H1 (cell line): Measurements from ENCODE around the gene ANGEL2. TPM values are rescaled to one million over a fixed set of nuclear protein-coding genes. Genes with fewer than 3 reads are reported as not detected.

ENCODE experiments used
- SP2 ChIP-seq: IDR thresholded peaks from 2 replicates; pipeline ENCODE4 v1.6.1; 2012; ENCODE audit warnings: mild to moderate bottlenecking, low read length, inconsistent platforms
- TAF7 ChIP-seq: optimal IDR thresholded peaks from 2 replicates; pipeline ENCODE3; 2011; ENCODE audit warnings: low read depth, mild to moderate bottlenecking, inconsistent platforms, low read length, moderate library complexity, borderline replicate concordance
- YY1 ChIP-seq: IDR thresholded peaks from 2 replicates; pipeline ENCODE4 v1.6.1; 2011; ENCODE audit warnings: low read depth, mild to moderate bottlenecking, low read length
- polyA plus RNA-seq, 7 experiments: library from polyadenylated mRNA; depleted of rRNA in 3 of 7; stranded (reverse) in 5 of 7; unstranded in 2 of 7; fragments of >200 nt in 5 of 7; fragments of 200-250 nt in 2 of 7; gene quantifications; 1 replicate in 5 of 7; 2 replicates in 1 of 7; 4 replicates in 1 of 7; pipeline versions ENCODE4 v1.2.1 to v1.2.3, GENCODE V29; 2011 to 2013; ENCODE audit warnings: missing spikeins in 2 of 7, mixed read lengths in 2 of 7
- total RNA-seq: library from RNA; stranded (reverse); fragmentation: NEBNext Ultra II Directional; extraction: Animal tissue kit (Norgen Biotek cat#: 25700); gene quantifications from 2 replicates; pipeline ENCODE4 v1.2.1, GENCODE V29; 2021
- TF ChIP-seq, protein P1 (sequence below), 3 experiments: IDR thresholded peaks; 1 replicate in 2 of 3; 2 replicates in 1 of 3; pipeline versions ENCODE4 v1.5.1 to v1.6.1; 2011; ENCODE audit warnings: low read length in 3 of 3, mild to moderate bottlenecking in 3 of 3, inconsistent platforms in 2 of 3, low read depth in 1 of 3, moderate library complexity in 1 of 3; ENCODE audit not compliant: insufficient read depth in 1 of 3; ENCODE audit errors: control extremely low read depth in 1 of 3
- TF ChIP-seq, protein P2 (sequence below): IDR thresholded peaks from 2 replicates; pipeline ENCODE4 v1.6.1; 2011; ENCODE audit warnings: low read length, improper control_type of control experiment

Gene ANGEL2
- total and polyA plus RNA-seq, 2 of the 8 experiments (the other 6 are each of a cell fraction or from before 2014, with no cell fraction given) = 18.1 to 39.9 TPM

DNA sequence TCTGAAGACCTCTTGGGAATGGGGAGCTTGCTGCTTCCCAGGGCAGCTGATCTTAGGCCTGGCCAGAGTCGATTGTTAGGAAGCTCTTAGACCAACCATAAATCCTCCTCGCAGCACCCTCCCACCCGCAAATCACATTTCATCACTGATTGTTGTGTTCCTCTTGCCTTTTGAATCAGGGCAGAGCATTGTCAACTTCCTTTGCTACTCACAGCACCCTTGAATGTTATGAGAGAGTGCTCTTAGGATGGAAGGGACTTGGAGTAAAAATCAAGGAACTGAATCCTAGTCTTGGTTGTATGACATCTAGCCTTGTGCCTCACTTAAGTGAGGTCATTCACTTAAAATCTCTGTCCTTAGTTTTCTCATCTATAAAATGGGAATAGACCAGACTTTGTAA lies 62.3 kb downstream of the ANGEL2 start (continued):
- TF ChIP-seq, protein P1, sequence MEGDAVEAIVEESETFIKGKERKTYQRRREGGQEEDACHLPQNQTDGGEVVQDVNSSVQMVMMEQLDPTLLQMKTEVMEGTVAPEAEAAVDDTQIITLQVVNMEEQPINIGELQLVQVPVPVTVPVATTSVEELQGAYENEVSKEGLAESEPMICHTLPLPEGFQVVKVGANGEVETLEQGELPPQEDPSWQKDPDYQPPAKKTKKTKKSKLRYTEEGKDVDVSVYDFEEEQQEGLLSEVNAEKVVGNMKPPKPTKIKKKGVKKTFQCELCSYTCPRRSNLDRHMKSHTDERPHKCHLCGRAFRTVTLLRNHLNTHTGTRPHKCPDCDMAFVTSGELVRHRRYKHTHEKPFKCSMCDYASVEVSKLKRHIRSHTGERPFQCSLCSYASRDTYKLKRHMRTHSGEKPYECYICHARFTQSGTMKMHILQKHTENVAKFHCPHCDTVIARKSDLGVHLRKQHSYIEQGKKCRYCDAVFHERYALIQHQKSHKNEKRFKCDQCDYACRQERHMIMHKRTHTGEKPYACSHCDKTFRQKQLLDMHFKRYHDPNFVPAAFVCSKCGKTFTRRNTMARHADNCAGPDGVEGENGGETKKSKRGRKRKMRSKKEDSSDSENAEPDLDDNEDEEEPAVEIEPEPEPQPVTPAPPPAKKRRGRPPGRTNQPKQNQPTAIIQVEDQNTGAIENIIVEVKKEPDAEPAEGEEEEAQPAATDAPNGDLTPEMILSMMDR (IDR thresholded peaks at IDR 0.05; ENCODE audit: control extremely low read depth in 1 of 3, insufficient read depth in 1 of 3, low read depth in 1 of 3, low read length in 3 of 3) = no peak
- no peak for TF ChIP-seq TAF7
- no peak for TF ChIP-seq SP2
- TF ChIP-seq, protein P2, sequence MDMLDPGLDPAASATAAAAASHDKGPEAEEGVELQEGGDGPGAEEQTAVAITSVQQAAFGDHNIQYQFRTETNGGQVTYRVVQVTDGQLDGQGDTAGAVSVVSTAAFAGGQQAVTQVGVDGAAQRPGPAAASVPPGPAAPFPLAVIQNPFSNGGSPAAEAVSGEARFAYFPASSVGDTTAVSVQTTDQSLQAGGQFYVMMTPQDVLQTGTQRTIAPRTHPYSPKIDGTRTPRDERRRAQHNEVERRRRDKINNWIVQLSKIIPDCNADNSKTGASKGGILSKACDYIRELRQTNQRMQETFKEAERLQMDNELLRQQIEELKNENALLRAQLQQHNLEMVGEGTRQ = no peak
- no peak for TF ChIP-seq YY1
